Measurements from ENCODE around the gene M1AP. TPM values are rescaled to one million over a fixed set of nuclear protein-coding genes. Genes with fewer than 3 reads are reported as not detected.

Gene M1AP
- polyA plus RNA-seq, 1 experiment = 0.33 TPM

- CTCF ChIA-PET = interaction anchor here (1.1 kb wide), 1 partner anchor 11 kb away, joined by 4 read pairs; no protein-coding TSS in a partner anchor
These were observed 25.8 kb upstream of the M1AP start for GRCh38 chr2:74673826-74674528.

GRCh38 chr2:74671479-74671878 lies 23.3 kb upstream of the M1AP start:
- Histone ChIP-seq H3K36me3 (ENCODE audit: control insufficient read depth, insufficient read depth, low read length) (peaks cover 2% of the 10 kb centered on the region; the same call in 1 of the 2 replicates), H3K4me3 (ENCODE audit: low read depth, low read length) (no peak overlapping the region), H3K27me3 (ENCODE audit: control insufficient read depth, insufficient read depth, low read length) (no peaks in the 10 kb centered on the region)
- POLR2A ChIA-PET = no interaction called here
- CTCF ChIA-PET = interaction anchor here (1.0 kb wide), 1 partner anchor 16 kb away, joined by 3 read pairs; no protein-coding TSS in a partner anchor
- TF ChIP-seq CTCF (IDR thresholded peaks at IDR 0.05; ENCODE audit: insufficient read depth, low read depth, low read length) = no peak
- peak; percentile 37 for DNase-seq (ENCODE audit: low read depth)

More at GRCh38 chr2:74673826-74674528, 25.8 kb upstream of the M1AP start:
- POLR2A ChIA-PET = no interaction called here
- no peak for DNase-seq (ENCODE audit: low read depth)
- Histone ChIP-seq H3K4me3 (ENCODE audit: low read depth, low read length) (no peak overlapping the region), H3K36me3 (ENCODE audit: control insufficient read depth, insufficient read depth, low read length) (peaks cover 2% of the 10 kb centered on the region; the same call in 1 of the 2 replicates), H3K27me3 (ENCODE audit: control insufficient read depth, insufficient read depth, low read length) (no peaks in the 10 kb centered on the region)
- no peak for TF ChIP-seq CTCF (IDR thresholded peaks at IDR 0.05; ENCODE audit: insufficient read depth, low read depth, low read length)

GRCh38 chr2:74670263-74670662 lies 22.1 kb upstream of the M1AP start:
- Histone ChIP-seq H3K4me3 (ENCODE audit: low read depth, low read length) (no peak overlapping the region), H3K27me3 (ENCODE audit: control insufficient read depth, insufficient read depth, low read length) (no peaks in the 10 kb centered on the region), H3K36me3 (ENCODE audit: control insufficient read depth, insufficient read depth, low read length) (no peaks in the 10 kb centered on the region)
- TF ChIP-seq CTCF (IDR thresholded peaks at IDR 0.05; ENCODE audit: insufficient read depth, low read depth, low read length) = no peak
- no peak for DNase-seq (ENCODE audit: low read depth)
- CTCF ChIA-PET = no interaction called here
- POLR2A ChIA-PET = no interaction called here

- DNase-seq (ENCODE audit: low read depth) = no peak
- no peak overlapping the region for H3K4me3 ChIP-seq (ENCODE audit: low read depth, low read length)
- ChIA-PET POLR2A (no interaction called here), CTCF (no interaction called here)
- no peaks in the 10 kb centered on the region for H3K36me3 ChIP-seq (ENCODE audit: control insufficient read depth, insufficient read depth, low read length)
- TF ChIP-seq CTCF (IDR thresholded peaks at IDR 0.05; ENCODE audit: insufficient read depth, low read depth, low read length) = no peak
- H3K27me3 ChIP-seq (ENCODE audit: control insufficient read depth, insufficient read depth, low read length) = no peaks in the 10 kb centered on the region
These were observed 20.0 kb upstream of the M1AP start for GRCh38 chr2:74668087-74668486.

GRCh38 chr2:74659462-74659861 lies 11.3 kb upstream of the M1AP start:
- TF ChIP-seq CTCF (IDR thresholded peaks at IDR 0.05; ENCODE audit: insufficient read depth, low read depth, low read length) = no peak
- no peaks in the 10 kb centered on the region for H3K27me3 ChIP-seq (ENCODE audit: control insufficient read depth, insufficient read depth, low read length)
- no peaks in the 10 kb centered on the region; the same call in 1 of the 2 replicates for H3K36me3 ChIP-seq (ENCODE audit: control insufficient read depth, insufficient read depth, low read length)
- CTCF ChIA-PET = interaction anchor here (1.4 to 2.1 kb wide), 2 partner anchors 16 to 32 kb away, joined by 3 to 6 read pairs; no protein-coding TSS in a partner anchor
- no peak for DNase-seq (ENCODE audit: low read depth)
- H3K4me3 ChIP-seq (ENCODE audit: low read depth, low read length) = no peak overlapping the region
- POLR2A ChIA-PET = no interaction called here
